GM18498 (cell line): Measurements from ENCODE around the gene GIMAP6.
"Not testable (repeated sequence)": the region's sequence is repeated elsewhere in the genome, so short reads cannot be mapped to it uniquely, and the experiment has no call there.

ENCODE experiments used
- ATAC-seq: cut with Tn5 transposase; IDR thresholded peaks from one replicate; pipeline ENCODE4 v1.9.1; 2021; ENCODE audit warnings: mild to moderate bottlenecking, moderate library complexity; ENCODE audit not compliant: unreplicated experiment

GIMAP6 gene

GRCh38 chr7:150586068-150586784 is 46.0 kb downstream of the GIMAP6 start:
- no peak for ATAC-seq

DNA sequence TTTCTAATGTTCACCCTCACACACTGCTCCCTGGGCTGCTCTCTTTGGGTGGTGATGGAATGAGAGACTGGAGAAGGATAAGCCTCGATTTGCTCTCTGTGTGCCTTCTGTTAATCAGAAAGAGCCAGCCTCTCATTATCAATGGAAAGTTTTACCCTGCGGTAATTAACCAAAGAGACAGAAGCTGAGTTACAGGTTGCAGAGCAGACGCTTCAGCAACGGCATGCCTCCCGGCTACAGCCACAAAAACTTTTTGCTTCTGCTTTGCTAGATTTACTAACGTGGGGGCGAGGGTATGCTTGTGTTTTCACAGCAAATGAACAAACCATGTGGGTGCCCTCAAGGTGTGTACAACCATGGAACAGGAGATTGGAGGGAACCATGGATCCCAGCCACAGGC is 47.0 kb downstream of the GIMAP6 start:
- ATAC-seq = no peak

- no peak for ATAC-seq
These were observed 51.4 kb downstream of the GIMAP6 start for GRCh38 chr7:150580638-150581394.

DNA sequence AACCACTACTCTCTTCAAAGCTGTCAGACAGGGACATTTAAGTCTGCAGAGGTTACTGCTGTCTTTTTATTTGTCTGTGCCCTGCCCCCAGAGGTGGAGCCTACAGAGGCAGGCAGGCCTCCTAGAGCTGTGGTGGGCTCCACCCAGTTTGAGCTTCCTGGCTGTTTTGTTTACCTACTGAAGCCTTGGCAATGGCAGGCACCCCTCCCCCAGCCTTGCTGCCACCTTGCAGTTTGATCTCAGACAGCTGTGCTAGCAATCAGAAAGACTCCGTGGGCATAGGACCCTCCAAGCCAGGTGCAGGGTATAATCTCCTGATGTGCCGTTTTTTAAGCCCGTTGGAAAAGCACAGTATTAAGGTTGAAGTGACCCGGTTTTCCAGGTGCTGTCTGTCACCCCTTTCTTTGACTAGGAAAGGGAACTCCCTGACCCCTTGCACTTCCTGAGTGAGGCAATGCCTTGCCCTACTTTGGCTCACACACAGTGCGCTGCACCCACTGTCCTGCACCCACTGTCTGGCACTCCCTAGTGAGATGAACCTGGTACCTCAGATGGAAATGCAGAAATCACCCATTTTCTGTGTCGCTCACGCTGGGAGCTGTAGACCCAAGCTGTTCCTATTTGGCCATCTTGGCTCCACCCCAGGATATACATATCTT is 52.1 kb downstream of the GIMAP6 start:
- not testable (repeated sequence) for ATAC-seq
